K562 (cell line): ENCODE measurements around the gene NAV2. TPM values are rescaled to one million over a fixed set of nuclear protein-coding genes. Genes with fewer than 3 reads are reported as not detected.

ENCODE experiments used
- ATAC-seq: fragments of 200-7000 bp; cut with Tn5 transposase; 3 replicates; pipeline ENCODE4 v1.9.1; 2020; ENCODE audit warnings: moderate library complexity
- BruUV-seq: library from RNA; stranded (reverse); fragments of 400-500 nt; replicated peaks from 2 replicates; lab custom pipeline; 2021; lab: Mats Ljungman, UMichigan
- CTCF ChIA-PET: fragments of 300-600 bp; formaldehyde crosslinking; extraction: SDS; loops from one replicate; lab custom pipeline; 2021; ENCODE audit warnings: low intra/inter-chr PET ratio; lab: Yijun Ruan, JAX
- POLR2A ChIA-PET: fragments of 300-600, 350-650 bp; sonication (Branson Sonifier 250); formaldehyde crosslinking; extraction: SDS; loops from one replicate; lab custom pipeline; 2021; ENCODE audit warnings: antibody characterized with exemption, inconsistent platforms; lab: Yijun Ruan, JAX
- DNase-seq, 4 experiments: peaks; one replicate each; pipeline versions ENCODE4 v3.0.0 to v3.0.0-alpha.2; 2011 to 2018; ENCODE audit warnings: low spot score in 3 of 4, mixed read lengths in 3 of 4; ENCODE audit errors: extremely low read depth in 1 of 4
- FAIRE-seq: peaks from 2 replicates; lab custom pipeline; 2011; peaks lifted over from hg19 to GRCh38; lab: Jason Lieb, UNC
- H2AFZ ChIP-seq: 2 replicates; pipeline ENCODE4 v1.6.0; 2011; ENCODE audit warnings: low read depth, low read length, control low read depth, inconsistent platforms
- H3K27ac ChIP-seq: fragments of 200-600 bp; 3 replicates; pipeline ENCODE4 v1.8.0; 2011; ENCODE audit warnings: low read depth, mild to moderate bottlenecking, control low read depth, inconsistent platforms, low read length, moderate library complexity, mixed read lengths; ENCODE audit errors: extremely low read depth
- H3K27me3 ChIP-seq, 2 experiments: fragments of 300-600 bp in 1 of 2; 2 replicates in 1 of 2; 3 replicates in 1 of 2; pipeline versions ENCODE4 v1.6.0 to v1.8.0; 2011; ENCODE audit warnings: inconsistent platforms in 2 of 2, low read length in 2 of 2, mild to moderate bottlenecking in 1 of 2, mixed read lengths in 1 of 2, moderate library complexity in 1 of 2; ENCODE audit not compliant: control insufficient read depth in 2 of 2, insufficient read depth in 2 of 2
- H3K36me3 ChIP-seq: fragments of 300-600 bp; 3 replicates; pipeline ENCODE4 v1.8.0; 2011; ENCODE audit warnings: mild to moderate bottlenecking, low read length, inconsistent platforms; ENCODE audit not compliant: control insufficient read depth, insufficient read depth
- H3K4me1 ChIP-seq, 2 experiments: fragments of 200-600 bp in 1 of 2; replicated peaks in 1 of 2; 2 replicates in 1 of 2; 3 replicates in 1 of 2; pipeline versions ENCODE4 v1.5.1 to v1.8.0; 2011; ENCODE audit warnings: inconsistent platforms in 2 of 2, low read length in 2 of 2, mild to moderate bottlenecking in 1 of 2, mixed read lengths in 1 of 2, moderate library complexity in 1 of 2; ENCODE audit not compliant: control insufficient read depth in 2 of 2, insufficient read depth in 2 of 2
- H3K4me2 ChIP-seq: 2 replicates; pipeline ENCODE4 v1.6.1; 2011; ENCODE audit warnings: low read length, control low read depth, inconsistent platforms, mixed read lengths; ENCODE audit not compliant: insufficient read depth
- H3K4me3 ChIP-seq: fragments of 200-600 bp; sonication (generic), shearing (Covaris generic); 2 replicates; pipeline ENCODE4 v1.5.1; 2016; ENCODE audit warnings: control low read depth, inconsistent platforms
- H3K79me2 ChIP-seq: fragments of 200-600 bp; 3 replicates; pipeline ENCODE4 v1.8.0; 2011; ENCODE audit warnings: low read length, inconsistent platforms; ENCODE audit not compliant: control insufficient read depth, insufficient read depth
- H3K9ac ChIP-seq, 2 experiments: 2 replicates each; pipeline versions ENCODE4 v1.6.0 to v1.6.1; 2011; ENCODE audit warnings: low read depth in 2 of 2, low read length in 2 of 2, control low read depth in 1 of 2, inconsistent platforms in 1 of 2, mild to moderate bottlenecking in 1 of 2, mixed read lengths in 1 of 2; ENCODE audit not compliant: insufficient read depth in 1 of 2
- H3K9me1 ChIP-seq: one replicate; pipeline ENCODE4 v1.6.0; 2011; ENCODE audit warnings: inconsistent platforms, mild to moderate bottlenecking, low read length, moderate library complexity; ENCODE audit not compliant: control insufficient read depth, insufficient read depth
- H3K9me3 ChIP-seq: replicated peaks from 2 replicates; pipeline ENCODE4 v1.5.1; 2011; ENCODE audit warnings: low read depth, low read length, inconsistent platforms; ENCODE audit not compliant: control insufficient read depth, insufficient read depth
- H4K20me1 ChIP-seq: replicated peaks from 2 replicates; pipeline ENCODE4 v1.6.1; 2011; ENCODE audit warnings: low read length, inconsistent platforms, mixed read lengths; ENCODE audit not compliant: control insufficient read depth, insufficient read depth
- ADNP ChIP-seq: fragments of 200-800 bp; sonication (Bioruptor generic); IDR thresholded peaks from 2 replicates; pipeline ENCODE4 v1.6.1; 2016; ENCODE audit warnings: missing genetic modification characterization, missing compliant biosample characterization
- C11orf30 ChIP-seq: fragments of 450-650 bp; IDR thresholded peaks from 2 replicates; pipeline ENCODE4 v1.6.1; 2016; ENCODE audit warnings: low read depth, mild to moderate bottlenecking
- FIP1L1 ChIP-seq: fragments of 200-400 bp; formaldehyde crosslinking; IDR thresholded peaks from 2 replicates; pipeline ENCODE4 v1.6.1; 2018; ENCODE audit warnings: mild to moderate bottlenecking, low read depth, low read length; ENCODE audit not compliant: poor library complexity, severe bottlenecking
- MECOM ChIP-seq: fragments of 250-450 bp; sonication (Bioruptor Pico); IDR thresholded peaks from 2 replicates; pipeline ENCODE4 v1.8.0; 2022; ENCODE audit warnings: inconsistent platforms
- MXI1 ChIP-seq: IDR thresholded peaks from 2 replicates; pipeline ENCODE4 v1.6.1; 2011; ENCODE audit warnings: low read depth, mild to moderate bottlenecking, improper control_type of control experiment, low read length
- NR4A1 ChIP-seq, 2 experiments: fragments of 250-450 bp in 1 of 2; fragments of 450-650 bp in 1 of 2; sonication (Bioruptor Pico) in 1 of 2; IDR thresholded peaks; 2 replicates each; pipeline versions ENCODE4 v1.4.0 to v1.6.1; 2016 to 2020; ENCODE audit warnings: mild to moderate bottlenecking in 2 of 2, missing compliant biosample characterization in 1 of 2, missing genetic modification characterization in 1 of 2, moderate library complexity in 1 of 2
- SNRNP70 ChIP-seq: fragments of 200-400 bp; formaldehyde crosslinking; optimal IDR thresholded peaks from 2 replicates; pipeline ENCODE3; 2017; ENCODE audit warnings: low read depth, low read length
- TFAP4 ChIP-seq: sonication (generic); formaldehyde crosslinking; IDR thresholded peaks from 2 replicates; pipeline ENCODE4 v1.8.0; 2022; ENCODE audit warnings: missing genetic modification reagents, mild to moderate bottlenecking, moderate library complexity, borderline replicate concordance
- ZBTB40 ChIP-seq, 2 experiments: fragments of 450-650 bp in 1 of 2; sonication (generic) in 1 of 2; formaldehyde crosslinking in 1 of 2; IDR thresholded peaks; 2 replicates each; pipeline versions ENCODE4 v1.7.1 to v1.9.0; 2016 to 2022; ENCODE audit warnings: inconsistent platforms in 1 of 2, mild to moderate bottlenecking in 1 of 2, missing genetic modification reagents in 1 of 2
- ZBTB9 ChIP-seq: fragments of 450-650 bp; formaldehyde crosslinking; IDR thresholded peaks from 2 replicates; pipeline ENCODE4 v1.4.0; 2020; ENCODE audit warnings: mild to moderate bottlenecking, moderate library complexity
- WGBS: fragments of 100-300 bp; shearing (Covaris generic); methylation state at CpG from one replicate; pipeline ENCODE4 v1.1.6; 2016; ENCODE audit warnings: low coverage, mixed read lengths; ENCODE audit not compliant: insufficient coverage; ENCODE audit errors: missing lambda C conversion rate; 5-methylcytosine and 5-hydroxymethylcytosine counted together
- in situ Hi-C: fragments of 300-500 bp; cut with MboI; formaldehyde crosslinking; loops from 4 replicates; pipeline ENCODE4 v1.15.0; 2018; ENCODE audit warnings: inconsistent platforms, mixed read lengths
- intact Hi-C: fragments of 100-400 bp; cut with micrococcal nuclease; formaldehyde crosslinking; loops from 2 replicates; pipeline ENCODE4 v1.14.2; 2022
- polyA plus RNA-seq, 8 experiments: library from polyadenylated mRNA; depleted of rRNA in 4 of 8; stranded (reverse) in 5 of 8; unstranded in 3 of 8; fragments of >200 nt; fragmentation: Nextera tagmentation in 2 of 8; fragmentation: Illumina TruSeq in 1 of 8; extraction: Ambion mirVana in 2 of 8; extraction: Trizol in 1 of 8; gene quantifications; 2 replicates each; pipeline versions ENCODE4 v1.2.1 to v1.2.3, GENCODE V29; 2011 to 2014; ENCODE audit warnings: inconsistent platforms in 1 of 8, missing spikeins in 1 of 8
- total RNA-seq, 7 experiments: library from RNA; depleted of rRNA in 6 of 7; stranded (reverse); fragments of >200 nt in 6 of 7; fragmentation: Illumina TruSeq in 2 of 7; extraction: Trizol in 2 of 7; gene quantifications; 2 replicates each; pipeline versions ENCODE4 v1.2.1 to v1.2.3, GENCODE V29; 2011 to 2021; ENCODE audit warnings: low replicate concordance in 1 of 7

Gene NAV2
- total and polyA plus RNA-seq, 9 of the 15 experiments (the other 6 are each of a cell fraction or from before 2014, with no cell fraction given): 0.03 to 0.35 (median 0.05) TPM

GRCh38 chr11:19759389-19759788, 46.8 kb downstream of the NAV2 start:
- 0 out of 2 replicates have a peak, but pooled peaks cover 4% of the 10 kb centered on the region for H4K20me1 ChIP-seq
- H3K4me1 ChIP-seq: no peaks in the 10 kb centered on the region
- H3K9me1 ChIP-seq: no peaks in the 10 kb centered on the region
- in situ Hi-C loops: loop anchor here (25.0 kb wide), 1 partner anchor 697 kb away; the partner anchor contains the start of gene MRGPRX2
- ATAC-seq: no peak
- POLR2A ChIA-PET: no interaction called here
- H3K9ac ChIP-seq: no peak overlapping the region
- no peak overlapping the region for H3K27ac ChIP-seq
- WGBS: 0% methylated on average over 3 of the region's 3 CpGs
- no peaks in the 10 kb centered on the region for H3K9me3 ChIP-seq
- H2AFZ ChIP-seq: no peak overlapping the region
- peaks cover 0 to 11% of the 10 kb centered on the region in 2 experiments; a peak in 2 of 5 replicates for H3K27me3 ChIP-seq
- no peaks in the 10 kb centered on the region for H3K79me2 ChIP-seq
- no peak for DNase-seq
- intact Hi-C loops: no loop called here
- BruUV-seq: no TSS peak
- CTCF ChIA-PET: no interaction called here
- FAIRE-seq: no peak
- H3K4me3 ChIP-seq: no peak overlapping the region
- H3K36me3 ChIP-seq: no peaks in the 10 kb centered on the region
- no peak overlapping the region for H3K4me2 ChIP-seq
- TF ChIP-seq ZBTB40 (IDR thresholded peaks at IDR 0.05) (no peak), ZBTB40 (CRISPR knock-in tag; IDR thresholded peaks at IDR 0.05) (no peak), SNRNP70 (no peak), MECOM (CRISPR knock-in tag) (no peak), TFAP4 (no peak), ZBTB9 (CRISPR knock-in tag) (no peak), ADNP (tag) (no peak), NR4A1 (CRISPR knock-in tag; IDR thresholded peaks at IDR 0.05) (no peak), NR4A1 (tag; IDR thresholded peaks at IDR 0.05) (no peak), MXI1 (no peak), FIP1L1 (no peak), C11orf30 (no peak)
